HuH-7.5 (cell line): Measurements from ENCODE around the gene RBM19.

Source experiments
- DNase-seq: peaks from one replicate; pipeline ENCODE4 v3.0.0; 2011; ENCODE audit warnings: low spot score

Gene RBM19

GRCh38 chr12:113899561-113900471 is 66.3 kb downstream of the RBM19 start:
- no peak for DNase-seq

GRCh38 chr12:113899042-113899560 is 67.0 kb downstream of the RBM19 start:
- DNase-seq = no peak

GRCh38 chr12:113898466-113898865 is 67.7 kb downstream of the RBM19 start:
- DNase-seq = no peak

- DNase-seq = no peak
Measured at GRCh38 chr12:113897406-113897805, 68.7 kb downstream of the RBM19 start.

GRCh38 chr12:113896841-113897240 is 69.3 kb downstream of the RBM19 start:
- DNase-seq = no peak

GRCh38 chr12:113896194-113896593 is 69.9 kb downstream of the RBM19 start:
- no peak for DNase-seq

GRCh38 chr12:113895176-113895575 is 70.9 kb downstream of the RBM19 start:
- no peak for DNase-seq

- no peak for DNase-seq
Measured at GRCh38 chr12:113894697-113895096, 71.4 kb downstream of the RBM19 start.

GRCh38 chr12:113893221-113893620 is 72.9 kb downstream of the RBM19 start:
- no peak for DNase-seq

GRCh38 chr12:113892556-113892955 is 73.6 kb downstream of the RBM19 start:
- no peak for DNase-seq

GRCh38 chr12:113891739-113892520 is 74.2 kb downstream of the RBM19 start:
- no peak for DNase-seq

- no peak for DNase-seq
Measured at GRCh38 chr12:113891167-113891692, 74.9 kb downstream of the RBM19 start.

- DNase-seq = no peak
Measured at GRCh38 chr12:113889891-113890581, 76.1 kb downstream of the RBM19 start.

GRCh38 chr12:113889076-113889475 is 77.0 kb downstream of the RBM19 start:
- no peak for DNase-seq

GRCh38 chr12:113888435-113888834 is 77.7 kb downstream of the RBM19 start:
- DNase-seq = no peak

- DNase-seq = no peak
Measured at GRCh38 chr12:113887906-113888305, 78.2 kb downstream of the RBM19 start.

GRCh38 chr12:113886721-113887120 is 79.4 kb downstream of the RBM19 start:
- DNase-seq = no peak

GRCh38 chr12:113884392-113884791 is 81.7 kb downstream of the RBM19 start:
- DNase-seq = no peak

- DNase-seq = no peak
Measured at GRCh38 chr12:113882690-113883089, 83.4 kb downstream of the RBM19 start.

GRCh38 chr12:113880988-113881962 is 84.8 kb downstream of the RBM19 start:
- DNase-seq = no peak

- DNase-seq = no peak
Measured at GRCh38 chr12:113880326-113880725, 85.8 kb downstream of the RBM19 start.
